ENCODE results near the gene PABPN1.

The PABPN1 gene

GRCh38 chr14:23285530-23286019 is 35.7 kb upstream of the PABPN1 start:
- TF ChIP-seq CTCF (IDR thresholded peaks at IDR 0.05; ENCODE audit: low read depth, low read length): no peak
- Histone ChIP-seq H3K9me3 (no peaks in the 10 kb centered on the region), H3K4me3 (ENCODE audit: low read depth, low read length) (peak overlapping the region; percentile 86), H3K36me3 (no peaks in the 10 kb centered on the region), H3K27me3 (peaks cover 8% of the 10 kb centered on the region; the same call in 1 of the 2 replicates), H3K4me1 (no peaks in the 10 kb centered on the region; the same call in 1 of the 2 replicates)
- DNase-seq: no peak

- Histone ChIP-seq H3K4me1 (no peaks in the 10 kb centered on the region; the same call in 1 of the 2 replicates), H3K36me3 (no peaks in the 10 kb centered on the region), H3K27me3 (peaks cover 8% of the 10 kb centered on the region; the same call in 1 of the 2 replicates), H3K4me3 (ENCODE audit: low read depth, low read length) (peak within 1 kb of the TSS; percentile 86), H3K9me3 (no peaks in the 10 kb centered on the region)
- TF ChIP-seq CTCF (IDR thresholded peaks at IDR 0.05; ENCODE audit: low read depth, low read length): peak; percentile 17; the same call in 1 of the 2 replicates
- peak; percentile 99 for DNase-seq
Observed at GRCh38 chr14:23286020-23286901, 35.0 kb upstream of the PABPN1 start, which contains the start of gene HOMEZ. Gene HOMEZ, minus strand, starts transcription at chr14:23286132. Its CDS starts 180 bp downstream, at chr14:23285952.

DNA sequence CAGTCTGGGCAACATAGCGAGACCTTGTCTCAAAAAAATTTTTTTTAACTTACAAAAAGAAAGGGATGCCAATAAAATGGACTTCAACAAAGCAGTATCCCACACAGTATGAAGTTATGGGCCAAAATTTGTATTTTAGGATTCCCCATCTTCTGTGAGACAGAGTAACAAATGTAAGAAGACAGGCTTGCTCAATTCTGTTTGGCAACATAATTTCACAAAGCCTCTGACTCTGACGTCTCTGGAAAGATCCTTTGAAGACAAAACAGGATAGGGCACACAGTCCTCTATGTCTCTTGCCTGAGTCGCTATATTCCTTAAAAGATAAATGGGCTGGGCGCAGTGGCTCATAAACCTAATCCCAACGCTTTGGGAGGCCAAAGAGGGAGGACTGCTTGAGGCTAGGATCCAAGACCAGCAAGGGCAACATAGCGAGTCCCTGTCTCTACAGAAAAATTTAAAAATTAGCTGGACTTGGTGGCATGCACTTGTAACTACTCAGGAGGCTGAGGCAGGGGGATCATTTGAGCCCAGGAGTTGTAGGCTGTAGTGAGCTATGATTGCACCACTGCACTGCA is 34.3 kb upstream of the PABPN1 start:
- Histone ChIP-seq H3K4me3 (ENCODE audit: low read depth, low read length) (peak overlapping the region; percentile 86), H3K36me3 (no peaks in the 10 kb centered on the region), H3K4me1 (no peaks in the 10 kb centered on the region; the same call in 1 of the 2 replicates), H3K9me3 (no peaks in the 10 kb centered on the region), H3K27me3 (peaks cover 8% of the 10 kb centered on the region; the same call in 1 of the 2 replicates)
- no peak for TF ChIP-seq CTCF (IDR thresholded peaks at IDR 0.05; ENCODE audit: low read depth, low read length)
- DNase-seq: no peak

GRCh38 chr14:23294734-23295561 is 26.3 kb upstream of the PABPN1 start:
- no peaks in the 10 kb centered on the region for H3K4me1 ChIP-seq
- H3K36me3 ChIP-seq: no peaks in the 10 kb centered on the region
- peak; percentile 62 for DNase-seq
- H3K4me3 ChIP-seq (ENCODE audit: low read depth, low read length): no peak overlapping the region
- peak; percentile 94 for TF ChIP-seq CTCF (IDR thresholded peaks at IDR 0.05; ENCODE audit: low read depth, low read length)
- H3K27me3 ChIP-seq: peaks cover 12% of the 10 kb centered on the region
- no peaks in the 10 kb centered on the region for H3K9me3 ChIP-seq

DNA sequence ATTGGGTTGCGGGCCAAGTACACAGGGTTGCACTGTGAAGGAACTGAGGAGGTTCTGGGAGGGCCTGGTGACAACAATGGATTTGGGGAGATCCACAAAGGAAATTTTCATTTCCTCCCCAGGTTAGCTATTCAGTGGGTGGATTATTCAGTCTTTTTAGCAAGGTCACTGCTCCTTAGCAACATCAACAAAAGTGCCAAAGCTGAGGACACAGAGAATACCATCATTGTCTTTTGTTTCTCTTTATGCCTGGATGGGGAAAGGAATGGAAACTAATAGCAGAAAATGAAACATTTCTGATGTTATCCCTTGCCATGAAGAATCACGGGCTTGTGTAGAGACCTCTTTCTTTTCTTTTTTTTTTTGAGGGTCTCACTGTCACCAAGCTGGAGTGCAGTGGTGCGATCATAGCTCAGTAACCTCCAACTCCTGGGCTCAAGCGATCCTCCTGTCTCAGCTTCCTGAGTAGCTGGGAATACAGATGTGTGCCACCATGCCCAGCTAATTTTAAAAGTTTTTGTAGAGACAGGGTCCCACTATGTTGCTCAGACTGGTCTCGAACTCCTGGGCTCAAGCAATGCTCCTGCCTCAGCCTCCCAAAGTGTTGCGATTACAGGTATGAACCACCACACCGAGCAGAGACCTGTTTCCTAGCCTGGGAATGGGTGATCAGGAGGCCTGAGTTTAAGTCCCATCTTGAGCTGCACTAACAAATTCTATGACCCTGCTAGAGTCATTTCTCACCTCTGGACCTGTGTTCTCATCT is 25.1 kb upstream of the PABPN1 start:
- Histone ChIP-seq H3K36me3 (no peaks in the 10 kb centered on the region), H3K4me3 (ENCODE audit: low read depth, low read length) (no peak overlapping the region), H3K4me1 (no peaks in the 10 kb centered on the region), H3K9me3 (no peaks in the 10 kb centered on the region), H3K27me3 (peaks cover 12% of the 10 kb centered on the region)
- no peak for DNase-seq
- TF ChIP-seq CTCF (IDR thresholded peaks at IDR 0.05; ENCODE audit: low read depth, low read length): no peak
